ENCODE data around the gene MMP25. TPM values are rescaled to one million over a fixed set of nuclear protein-coding genes. Genes with fewer than 3 reads are reported as not detected.

Gene MMP25
- total RNA-seq (under 1 TPM; 0.42 to 0.80 TPM), total RNA-seq (0.20 to 38.0 (median 1.7) reads per million in 172 experiments)
- polyA plus RNA-seq (2013, experiment 1 of 2): 2.9 TPM
- polyA plus RNA-seq (2013, experiment 2 of 2): 5.2 TPM

GRCh38 chr16:3045758-3046640 lies at the start of gene MMP25:
Gene MMP25, plus strand, starts transcription at chr16:3046561. Its CDS starts 357 bp downstream, at chr16:3046918.
- Histone ChIP-seq H3K36me3 (ENCODE audit: insufficient read depth, low read length) (no peaks in the 10 kb centered on the region), H3K4me3 (ENCODE audit: low read length) (peak within 1 kb of the TSS; percentile 44), H3K9me3 (ENCODE audit: control insufficient read depth in 1 of 2, insufficient read depth in 1 of 2, low read length in 2 of 2) (peaks cover 0 to 6% of the 10 kb centered on the region in 2 experiments), H3K4me1 (ENCODE audit: insufficient read depth, low read length) (peaks cover 34% of the 10 kb centered on the region), H3K27ac (ENCODE audit: low read depth in 1 of 2, low read length in 2 of 2) (no peak within 1 kb of the TSS), H3K27me3 (ENCODE audit: control insufficient read depth in 1 of 2, insufficient read depth in 2 of 2, low read length in 2 of 2) (peaks cover 48 to 51% of the 10 kb centered on the region in 2 experiments)
- Mint-ChIP-seq H3K9me3 (no peaks in the 10 kb centered on the region), H3K4me1 (ENCODE audit: low read depth) (peaks cover 23% of the 10 kb centered on the region), H3K4me3 (peak within 1 kb of the TSS; percentile 79), H3K27ac (no peak within 1 kb of the TSS), H3K36me3 (ENCODE audit: low read depth) (no peaks in the 10 kb centered on the region), H3K27me3 (peaks cover 51% of the 10 kb centered on the region)
- no peak for TF ChIP-seq CTCF (IDR thresholded peaks at IDR 0.05)
- POLR2A ChIA-PET: interaction anchor here (1.0 to 1.7 kb wide), 6 partner anchors 9 to 89 kb away, joined by 3 to 10 read pairs (median 4); partner anchors contain the start of genes IL32 and ZNF213
- peak; percentile 25 for ATAC-seq (ENCODE audit: poor library complexity)
- DNase-seq: peak in 2 of 14 experiments; percentile 52 to 57
- intact Hi-C loops (cut with DNase I, micrococcal nuclease): no loop called here
- CTCF ChIA-PET: interaction anchor here (0.8 to 4.1 kb wide), 4 partner anchors 12 to 42 kb away, joined by 3 to 19 read pairs (median 6); no protein-coding TSS in a partner anchor

- ATAC-seq (ENCODE audit: poor library complexity) (no peak), DNase-seq (no peak)
- intact Hi-C loops (cut with DNase I, micrococcal nuclease): loop anchor here in 1 of 2 experiments (5.0 kb wide), 2 partner anchors 57 to 167 kb away; no protein-coding TSS in a partner anchor
- Mint-ChIP-seq H3K36me3 (ENCODE audit: low read depth) (no peaks in the 10 kb centered on the region), H3K27me3 (peaks cover 11% of the 10 kb centered on the region), H3K27ac (no peak overlapping the region), H3K4me1 (ENCODE audit: low read depth) (peaks cover 8% of the 10 kb centered on the region), H3K9me3 (no peaks in the 10 kb centered on the region), H3K4me3 (no peak overlapping the region)
- peaks cover 0 to 3% of the 10 kb centered on the region in 2 experiments for H3K27me3 ChIP-seq (ENCODE audit: control insufficient read depth in 1 of 2, insufficient read depth in 2 of 2, low read length in 2 of 2)
- H3K4me1 ChIP-seq (ENCODE audit: insufficient read depth, low read length): peaks cover 7% of the 10 kb centered on the region
- H3K27ac ChIP-seq (ENCODE audit: low read depth in 1 of 2, low read length in 2 of 2): no peak overlapping the region
- H3K9me3 ChIP-seq (ENCODE audit: control insufficient read depth in 1 of 2, insufficient read depth in 1 of 2, low read length in 2 of 2): no peaks in the 10 kb centered on the region
- ChIA-PET CTCF (interaction anchor here (11.4 kb wide), 1 partner anchor 30 kb away, joined by 181 read pairs; no protein-coding TSS in a partner anchor), POLR2A (interaction anchor here (0.5 to 2.0 kb wide), 2 partner anchors 23 to 718 kb away, joined by 3 to 5 read pairs; no protein-coding TSS in a partner anchor)
- H3K4me3 ChIP-seq (ENCODE audit: low read length): no peak overlapping the region
- TF ChIP-seq CTCF (IDR thresholded peaks at IDR 0.05): no peak
- H3K36me3 ChIP-seq (ENCODE audit: insufficient read depth, low read length): no peaks in the 10 kb centered on the region
Observed at GRCh38 chr16:2999929-3000328, 46.4 kb upstream of the MMP25 start.

- no peaks in the 10 kb centered on the region for H3K36me3 Mint-ChIP-seq (ENCODE audit: low read depth)
- TF ChIP-seq CTCF (IDR thresholded peaks at IDR 0.05): no peak
- no peak overlapping the region for H3K27ac Mint-ChIP-seq
- peaks cover 12% of the 10 kb centered on the region for H3K27me3 Mint-ChIP-seq
- POLR2A ChIA-PET: interaction anchor here (0.5 to 2.0 kb wide), 3 partner anchors 22 to 717 kb away, joined by 3 to 5 read pairs (median 5); no protein-coding TSS in a partner anchor
- Histone ChIP-seq H3K27me3 (ENCODE audit: control insufficient read depth in 1 of 2, insufficient read depth in 2 of 2, low read length in 2 of 2) (peaks cover 0 to 3% of the 10 kb centered on the region in 2 experiments), H3K36me3 (ENCODE audit: insufficient read depth, low read length) (no peaks in the 10 kb centered on the region), H3K4me1 (ENCODE audit: insufficient read depth, low read length) (peaks cover 9% of the 10 kb centered on the region), H3K9me3 (ENCODE audit: control insufficient read depth in 1 of 2, insufficient read depth in 1 of 2, low read length in 2 of 2) (no peaks in the 10 kb centered on the region), H3K27ac (ENCODE audit: low read depth in 1 of 2, low read length in 2 of 2) (no peak overlapping the region), H3K4me3 (ENCODE audit: low read length) (no peak overlapping the region)
- no peak for ATAC-seq (ENCODE audit: poor library complexity)
- DNase-seq: no peak
- intact Hi-C loops (cut with DNase I, micrococcal nuclease): loop anchor here in 1 of 2 experiments (5.0 kb wide), 2 partner anchors 57 to 167 kb away; no protein-coding TSS in a partner anchor
- H3K4me1 Mint-ChIP-seq (ENCODE audit: low read depth): peaks cover 10% of the 10 kb centered on the region
- no peak overlapping the region for H3K4me3 Mint-ChIP-seq
- no peaks in the 10 kb centered on the region for H3K9me3 Mint-ChIP-seq
- CTCF ChIA-PET: interaction anchor here (11.4 kb wide), 1 partner anchor 29 kb away, joined by 181 read pairs; no protein-coding TSS in a partner anchor
Observed at GRCh38 chr16:3000540-3000939, 45.8 kb upstream of the MMP25 start.
